Measurements from ENCODE around the gene CARD14. TPM values are rescaled to one million over a fixed set of nuclear protein-coding genes. Genes with fewer than 3 reads are reported as not detected.

Gene CARD14
- total RNA-seq, 2 experiments from 2014 or later, result not detected

DNA sequence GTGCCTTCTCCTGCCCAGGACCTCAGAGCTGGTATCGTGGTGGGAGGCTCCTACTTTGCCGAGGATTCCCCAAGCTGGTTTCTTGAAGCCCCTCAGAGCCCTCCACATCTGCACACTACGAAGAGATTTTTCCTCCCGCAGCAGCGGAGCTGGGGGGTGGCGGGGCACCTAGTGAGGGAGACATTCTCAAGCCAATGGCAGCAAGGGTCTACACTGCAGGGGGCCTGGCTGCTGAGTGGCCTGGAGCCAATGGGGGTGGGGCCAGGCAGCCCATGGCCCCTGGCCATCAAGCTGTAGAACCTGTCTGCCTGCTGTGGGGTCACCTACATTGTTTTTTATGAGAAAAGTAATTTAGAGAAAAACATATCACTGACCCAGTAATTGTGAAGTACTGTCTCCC lies 55.4 kb downstream of the CARD14 start:
- Histone ChIP-seq H3K27me3 (ENCODE audit: control insufficient read depth in 1 of 2, insufficient read depth in 2 of 2, low read length in 2 of 2) (no peaks in the 10 kb centered on the region), H3K27ac (ENCODE audit: low read depth in 1 of 2, low read length in 2 of 2) (no peak overlapping the region), H3K9me3 (ENCODE audit: control insufficient read depth in 1 of 2, insufficient read depth in 1 of 2, low read length in 2 of 2) (no peaks in the 10 kb centered on the region), H3K4me1 (ENCODE audit: insufficient read depth, low read length) (peaks cover 13% of the 10 kb centered on the region), H3K36me3 (ENCODE audit: insufficient read depth, low read length) (peaks cover 9% of the 10 kb centered on the region), H3K4me3 (ENCODE audit: low read length) (no peak overlapping the region)
- ATAC-seq (ENCODE audit: poor library complexity) (no peak), DNase-seq (no peak)
- Mint-ChIP-seq H3K4me1 (ENCODE audit: low read depth) (peaks cover 10% of the 10 kb centered on the region), H3K27me3 (no peaks in the 10 kb centered on the region), H3K9me3 (no peaks in the 10 kb centered on the region), H3K4me3 (no peak overlapping the region), H3K27ac (no peak overlapping the region), H3K36me3 (ENCODE audit: low read depth) (peaks cover 44% of the 10 kb centered on the region)
- TF ChIP-seq, protein P1, sequence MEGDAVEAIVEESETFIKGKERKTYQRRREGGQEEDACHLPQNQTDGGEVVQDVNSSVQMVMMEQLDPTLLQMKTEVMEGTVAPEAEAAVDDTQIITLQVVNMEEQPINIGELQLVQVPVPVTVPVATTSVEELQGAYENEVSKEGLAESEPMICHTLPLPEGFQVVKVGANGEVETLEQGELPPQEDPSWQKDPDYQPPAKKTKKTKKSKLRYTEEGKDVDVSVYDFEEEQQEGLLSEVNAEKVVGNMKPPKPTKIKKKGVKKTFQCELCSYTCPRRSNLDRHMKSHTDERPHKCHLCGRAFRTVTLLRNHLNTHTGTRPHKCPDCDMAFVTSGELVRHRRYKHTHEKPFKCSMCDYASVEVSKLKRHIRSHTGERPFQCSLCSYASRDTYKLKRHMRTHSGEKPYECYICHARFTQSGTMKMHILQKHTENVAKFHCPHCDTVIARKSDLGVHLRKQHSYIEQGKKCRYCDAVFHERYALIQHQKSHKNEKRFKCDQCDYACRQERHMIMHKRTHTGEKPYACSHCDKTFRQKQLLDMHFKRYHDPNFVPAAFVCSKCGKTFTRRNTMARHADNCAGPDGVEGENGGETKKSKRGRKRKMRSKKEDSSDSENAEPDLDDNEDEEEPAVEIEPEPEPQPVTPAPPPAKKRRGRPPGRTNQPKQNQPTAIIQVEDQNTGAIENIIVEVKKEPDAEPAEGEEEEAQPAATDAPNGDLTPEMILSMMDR (IDR thresholded peaks at IDR 0.05), result no peak
- POLR2A ChIA-PET, result no interaction called here
- intact Hi-C loops (cut with DNase I, micrococcal nuclease), result no loop called here
- CTCF ChIA-PET, result no interaction called here

DNA sequence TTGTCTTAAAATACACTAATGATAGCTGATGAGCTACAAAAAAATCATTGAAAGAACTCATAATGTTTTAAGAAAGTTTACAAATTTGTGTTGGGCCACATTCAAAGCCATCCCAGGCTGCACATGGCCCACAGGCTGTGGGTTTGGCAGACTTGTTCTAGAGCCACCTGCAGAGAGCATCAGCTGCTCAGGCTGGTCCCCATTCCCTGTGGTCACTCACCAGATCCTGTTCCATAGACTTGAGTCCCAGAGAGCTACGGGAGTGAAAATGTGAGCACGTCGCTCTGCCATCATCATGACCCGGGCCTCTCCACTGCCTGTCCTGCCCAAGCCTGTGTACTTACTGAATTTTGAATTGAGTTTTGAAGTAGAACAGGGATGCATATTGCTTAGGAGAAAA lies 57.3 kb downstream of the CARD14 start:
- no peaks in the 10 kb centered on the region for H3K9me3 Mint-ChIP-seq
- CTCF ChIA-PET, result interaction anchor here (1.8 kb wide), 1 partner anchor 26 kb away, joined by 5 read pairs; no protein-coding TSS in a partner anchor
- no peak overlapping the region for H3K27ac Mint-ChIP-seq
- intact Hi-C loops (cut with DNase I, micrococcal nuclease), result no loop called here
- TF ChIP-seq, protein P1 (IDR thresholded peaks at IDR 0.05), result no peak
- no peak for DNase-seq
- peaks cover 10% of the 10 kb centered on the region for H3K4me1 Mint-ChIP-seq (ENCODE audit: low read depth)
- H3K27me3 ChIP-seq (ENCODE audit: control insufficient read depth in 1 of 2, insufficient read depth in 2 of 2, low read length in 2 of 2), result no peaks in the 10 kb centered on the region
- peaks cover 16% of the 10 kb centered on the region for H3K36me3 ChIP-seq (ENCODE audit: insufficient read depth, low read length)
- H3K36me3 Mint-ChIP-seq (ENCODE audit: low read depth), result peaks cover 63% of the 10 kb centered on the region
- no peak overlapping the region for H3K4me3 ChIP-seq (ENCODE audit: low read length)
- H3K27me3 Mint-ChIP-seq, result no peaks in the 10 kb centered on the region
- H3K27ac ChIP-seq (ENCODE audit: low read depth in 1 of 2, low read length in 2 of 2), result no peak overlapping the region
- no peak for ATAC-seq (ENCODE audit: poor library complexity)
- POLR2A ChIA-PET, result no interaction called here
- peaks cover 2% of the 10 kb centered on the region in 2 experiments for H3K9me3 ChIP-seq (ENCODE audit: control insufficient read depth in 1 of 2, insufficient read depth in 1 of 2, low read length in 2 of 2)
- no peak overlapping the region for H3K4me3 Mint-ChIP-seq
- peaks cover 3% of the 10 kb centered on the region for H3K4me1 ChIP-seq (ENCODE audit: insufficient read depth, low read length)

DNA sequence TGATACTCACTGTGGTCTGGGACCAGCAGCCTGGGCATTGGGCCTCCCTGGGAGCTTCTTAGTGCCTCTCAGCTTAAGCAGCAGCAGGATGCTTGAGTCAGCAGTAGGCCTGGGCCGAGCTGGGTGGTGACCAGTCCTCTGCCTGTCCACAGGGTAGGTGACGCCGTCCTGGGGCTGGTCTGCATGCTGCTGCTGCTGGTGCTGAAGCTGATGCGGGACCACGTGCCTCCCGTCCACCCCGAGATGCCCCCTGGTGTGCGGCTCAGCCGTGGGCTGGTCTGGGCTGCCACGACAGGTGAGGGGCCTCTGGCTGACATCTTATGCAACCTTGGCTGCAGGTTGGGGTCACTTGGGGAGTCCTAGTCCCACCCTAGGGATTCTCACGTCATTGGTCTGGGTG lies 57.8 kb downstream of the CARD14 start:
- Mint-ChIP-seq H3K27ac (no peak overlapping the region), H3K4me1 (ENCODE audit: low read depth) (peaks cover 7% of the 10 kb centered on the region), H3K9me3 (peaks cover 3% of the 10 kb centered on the region), H3K27me3 (no peaks in the 10 kb centered on the region), H3K36me3 (ENCODE audit: low read depth) (peaks cover 64% of the 10 kb centered on the region), H3K4me3 (no peak overlapping the region)
- Histone ChIP-seq H3K4me1 (ENCODE audit: insufficient read depth, low read length) (peaks cover 3% of the 10 kb centered on the region), H3K9me3 (ENCODE audit: control insufficient read depth in 1 of 2, insufficient read depth in 1 of 2, low read length in 2 of 2) (peaks cover 6 to 7% of the 10 kb centered on the region in 2 experiments), H3K36me3 (ENCODE audit: insufficient read depth, low read length) (peaks cover 17% of the 10 kb centered on the region), H3K27ac (ENCODE audit: low read depth in 1 of 2, low read length in 2 of 2) (no peak overlapping the region), H3K4me3 (ENCODE audit: low read length) (no peak overlapping the region), H3K27me3 (ENCODE audit: control insufficient read depth in 1 of 2, insufficient read depth in 2 of 2, low read length in 2 of 2) (no peaks in the 10 kb centered on the region)
- DNase-seq (no peak), ATAC-seq (ENCODE audit: poor library complexity) (no peak)
- intact Hi-C loops (cut with DNase I, micrococcal nuclease), result no loop called here
- TF ChIP-seq, protein P1 (IDR thresholded peaks at IDR 0.05), result no peak
- ChIA-PET POLR2A (no interaction called here), CTCF (interaction anchor here (1.8 kb wide), 1 partner anchor 25 kb away, joined by 5 read pairs; no protein-coding TSS in a partner anchor)
